Muscle of arm (tissue), 12 donors: ENCODE results near the gene GRAP2. TPM values are rescaled to one million over a fixed set of nuclear protein-coding genes. Genes with fewer than 3 reads are reported as not detected.

Experiments used
- DNase-seq: peaks from one replicate; pipeline ENCODE4 v3.0.0-alpha.2; 2013
- polyA plus RNA-seq, 12 donors: library from polyadenylated mRNA; unstranded; fragments of 120-200 nt; gene quantifications; one replicate each; pipeline ENCODE4 v1.2.1, GENCODE V29; 2013; ENCODE audit not compliant: insufficient read length in 12 of 12

Gene GRAP2
- polyA plus RNA-seq, 12 donors: 0.28 to 3.1 (median 0.85) TPM; not detected in 2

- no peak for DNase-seq
Observed at GRCh38 chr22:40010746-40011145, 109.9 kb downstream of the GRAP2 start.

GRCh38 chr22:40014667-40015248, 113.9 kb downstream of the GRAP2 start:
- DNase-seq: no peak

- DNase-seq: no peak
Observed at GRCh38 chr22:40015358-40015976, 114.6 kb downstream of the GRAP2 start.

- no peak for DNase-seq
Observed at GRCh38 chr22:40018051-40018450, 117.2 kb downstream of the GRAP2 start.

GRCh38 chr22:40019100-40019499, 118.2 kb downstream of the GRAP2 start:
- DNase-seq: no peak

- DNase-seq: no peak
Observed at GRCh38 chr22:40020956-40021355, 120.1 kb downstream of the GRAP2 start.

- no peak for DNase-seq
Observed at GRCh38 chr22:40021401-40022000, 120.6 kb downstream of the GRAP2 start.

- no peak for DNase-seq
Observed at GRCh38 chr22:40022536-40023240, 121.8 kb downstream of the GRAP2 start.

Other genes with a start within 250 kb of the GRAP2 start
- not detected for gene ENTHD1, start 7.3 kb upstream of the GRAP2 start, polyA plus RNA-seq
- gene TMA7B, start 59.3 kb downstream of the GRAP2 start, polyA plus RNA-seq: under 1 TPM in 2 of 12 donors, not detected in 10; 0.12 to 0.23 TPM
- gene FAM83F, start 93.9 kb downstream of the GRAP2 start, polyA plus RNA-seq: 1 to 10 TPM in 2 of 12 donors, under 1 TPM in 9, not detected in 1; 0.03 to 2.4 (median 0.24) TPM